Astrocyte (in vitro differentiated cells and primary cell): Measurements from ENCODE around the gene C19orf73.

Source experiments
- EZH2 ChIP-seq: IDR thresholded peaks from 2 replicates; pipeline ENCODE4 v1.6.1; 2012; ENCODE audit warnings: mild to moderate bottlenecking, low read length, inconsistent platforms; ENCODE audit not compliant: insufficient read depth
- TF ChIP-seq, protein P1 (sequence below): IDR thresholded peaks from 2 replicates; pipeline ENCODE4 v1.5.1; 2011; ENCODE audit warnings: low read depth, mild to moderate bottlenecking, inconsistent platforms, low read length, moderate library complexity; ENCODE audit not compliant: insufficient read depth

DNA sequence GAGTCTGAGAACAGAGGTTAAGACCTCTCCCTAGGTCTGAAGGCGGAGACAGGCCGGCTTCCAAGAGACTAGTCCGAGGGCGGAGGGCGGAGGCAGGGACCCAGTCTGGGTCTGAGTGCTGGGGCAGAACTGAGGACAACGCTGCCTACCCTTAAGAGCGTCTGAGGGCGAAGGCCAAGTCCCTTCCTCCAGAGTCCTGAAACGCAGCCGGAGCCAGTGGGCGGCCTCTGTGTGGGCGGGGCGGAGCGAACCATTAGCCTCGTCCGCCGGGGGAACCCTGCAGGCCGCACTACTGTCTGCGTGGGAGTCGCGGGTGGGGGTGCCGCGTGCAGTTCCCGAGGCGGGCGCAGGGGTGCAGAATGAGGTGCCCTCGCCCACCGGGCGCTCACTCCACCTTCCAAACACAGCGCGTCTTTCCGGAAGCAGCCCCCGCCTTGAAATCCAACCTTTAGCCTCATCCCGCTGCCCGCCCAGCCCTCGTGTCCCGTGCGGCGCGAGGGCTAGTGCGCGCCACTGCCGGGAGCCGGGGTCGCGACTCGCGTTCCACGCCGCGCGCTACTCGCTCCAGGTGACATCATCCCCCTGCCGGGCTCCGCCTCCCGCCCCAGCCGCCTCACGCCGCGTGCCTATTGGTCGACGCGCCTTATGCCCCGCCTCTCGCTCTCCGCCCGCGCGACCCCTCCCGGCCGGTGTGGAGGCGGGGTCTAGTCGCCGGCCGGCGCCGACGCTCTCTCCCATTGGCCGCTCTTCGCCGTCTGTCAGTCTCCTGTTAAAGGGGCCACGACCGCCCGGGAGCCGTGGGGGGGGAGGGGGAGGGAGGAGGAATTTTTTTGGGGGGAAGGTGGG lies at the start of gene C19orf73:
- TF ChIP-seq, protein P1, sequence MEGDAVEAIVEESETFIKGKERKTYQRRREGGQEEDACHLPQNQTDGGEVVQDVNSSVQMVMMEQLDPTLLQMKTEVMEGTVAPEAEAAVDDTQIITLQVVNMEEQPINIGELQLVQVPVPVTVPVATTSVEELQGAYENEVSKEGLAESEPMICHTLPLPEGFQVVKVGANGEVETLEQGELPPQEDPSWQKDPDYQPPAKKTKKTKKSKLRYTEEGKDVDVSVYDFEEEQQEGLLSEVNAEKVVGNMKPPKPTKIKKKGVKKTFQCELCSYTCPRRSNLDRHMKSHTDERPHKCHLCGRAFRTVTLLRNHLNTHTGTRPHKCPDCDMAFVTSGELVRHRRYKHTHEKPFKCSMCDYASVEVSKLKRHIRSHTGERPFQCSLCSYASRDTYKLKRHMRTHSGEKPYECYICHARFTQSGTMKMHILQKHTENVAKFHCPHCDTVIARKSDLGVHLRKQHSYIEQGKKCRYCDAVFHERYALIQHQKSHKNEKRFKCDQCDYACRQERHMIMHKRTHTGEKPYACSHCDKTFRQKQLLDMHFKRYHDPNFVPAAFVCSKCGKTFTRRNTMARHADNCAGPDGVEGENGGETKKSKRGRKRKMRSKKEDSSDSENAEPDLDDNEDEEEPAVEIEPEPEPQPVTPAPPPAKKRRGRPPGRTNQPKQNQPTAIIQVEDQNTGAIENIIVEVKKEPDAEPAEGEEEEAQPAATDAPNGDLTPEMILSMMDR, result no peak
- no peak for TF ChIP-seq EZH2
